ENCODE results near the gene GOLGA2.

GOLGA2 gene

DNA sequence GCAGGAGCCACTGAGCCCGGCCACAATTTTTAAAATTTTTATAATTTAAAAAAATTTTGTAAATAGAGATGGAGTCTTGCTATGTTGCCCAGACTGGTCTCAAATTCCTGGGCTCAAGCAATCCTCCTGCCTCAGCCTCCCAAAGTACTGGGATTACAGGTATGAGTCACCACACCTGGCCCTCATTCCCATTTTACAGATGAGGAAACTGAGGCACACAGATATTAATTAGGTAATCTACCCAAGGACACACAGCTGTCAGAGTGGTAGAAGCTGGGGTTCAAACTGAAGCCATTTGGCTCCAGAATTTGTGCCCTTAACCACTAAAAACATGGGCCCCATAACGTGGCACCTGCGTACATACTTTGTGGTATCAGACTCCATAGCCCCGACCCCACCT, 38.9 kb upstream of the GOLGA2 start:
- H3K4me1 ChIP-seq (ENCODE audit: control insufficient read depth in 2 of 2, insufficient read depth in 2 of 2, low read length in 2 of 2) = no peaks in the 10 kb centered on the region
- H3K9me3 ChIP-seq (ENCODE audit: control insufficient read depth in 2 of 2, low read length in 2 of 2) = no peaks in the 10 kb centered on the region
- no peaks in the 10 kb centered on the region for H3K27me3 ChIP-seq (ENCODE audit: control insufficient read depth in 2 of 2, insufficient read depth in 2 of 2, low read length in 2 of 2)
- no peak overlapping the region for H3K4me3 ChIP-seq (ENCODE audit: low read length in 2 of 2)
- no peak overlapping the region for H3K9ac ChIP-seq (ENCODE audit: low read depth in 1 of 2, low read length in 2 of 2)
- no peak overlapping the region for H3K27ac ChIP-seq (ENCODE audit: low read depth in 2 of 2, low read length in 2 of 2)
- peaks cover 23 to 49% of the 10 kb centered on the region in 2 donors for H3K36me3 ChIP-seq (ENCODE audit: control insufficient read depth in 2 of 2, insufficient read depth in 2 of 2, low read length in 2 of 2)

DNA sequence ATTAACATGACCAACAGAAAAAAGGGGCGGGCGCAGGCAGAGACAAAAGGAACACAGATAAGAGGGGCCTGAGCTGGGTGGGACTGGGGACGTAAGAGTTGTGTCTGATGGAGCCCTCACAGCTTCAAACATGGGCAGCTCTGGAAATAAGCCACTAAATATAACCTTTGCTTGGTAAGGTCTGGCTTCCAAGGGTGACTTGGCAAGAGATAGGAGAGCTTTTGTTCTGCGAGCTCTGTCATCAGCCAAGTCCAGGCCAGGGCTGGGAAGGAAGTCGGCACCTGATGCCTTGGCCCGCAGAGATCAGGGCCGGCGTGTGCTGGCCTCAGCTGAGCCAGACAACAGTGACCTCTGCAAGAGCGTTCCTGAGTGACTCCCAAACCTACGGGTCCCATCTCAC, 34.7 kb upstream of the GOLGA2 start:
- no peak overlapping the region for H3K27ac ChIP-seq (ENCODE audit: low read depth in 2 of 2, low read length in 2 of 2)
- peaks cover 22 to 35% of the 10 kb centered on the region in 2 donors for H3K36me3 ChIP-seq (ENCODE audit: control insufficient read depth in 2 of 2, insufficient read depth in 2 of 2, low read length in 2 of 2)
- H3K9me3 ChIP-seq (ENCODE audit: control insufficient read depth in 2 of 2, low read length in 2 of 2) = no peaks in the 10 kb centered on the region
- H3K4me1 ChIP-seq (ENCODE audit: control insufficient read depth in 2 of 2, insufficient read depth in 2 of 2, low read length in 2 of 2) = no peaks in the 10 kb centered on the region
- no peak overlapping the region for H3K4me3 ChIP-seq (ENCODE audit: low read length in 2 of 2)
- H3K27me3 ChIP-seq (ENCODE audit: control insufficient read depth in 2 of 2, insufficient read depth in 2 of 2, low read length in 2 of 2) = no peaks in the 10 kb centered on the region
- H3K9ac ChIP-seq (ENCODE audit: low read depth in 1 of 2, low read length in 2 of 2) = no peak overlapping the region

- no peaks in the 10 kb centered on the region for H3K9me3 ChIP-seq (ENCODE audit: control insufficient read depth in 2 of 2, low read length in 2 of 2)
- H3K4me1 ChIP-seq (ENCODE audit: control insufficient read depth in 2 of 2, insufficient read depth in 2 of 2, low read length in 2 of 2) = peaks cover 0 to 3% of the 10 kb centered on the region in 2 donors
- H3K4me3 ChIP-seq (ENCODE audit: low read length in 2 of 2) = no peak overlapping the region
- no peak overlapping the region for H3K9ac ChIP-seq (ENCODE audit: low read depth in 1 of 2, low read length in 2 of 2)
- peaks cover 22 to 28% of the 10 kb centered on the region in 2 donors for H3K36me3 ChIP-seq (ENCODE audit: control insufficient read depth in 2 of 2, insufficient read depth in 2 of 2, low read length in 2 of 2)
- no peak overlapping the region for H3K27ac ChIP-seq (ENCODE audit: low read depth in 2 of 2, low read length in 2 of 2)
- no peaks in the 10 kb centered on the region for H3K27me3 ChIP-seq (ENCODE audit: control insufficient read depth in 2 of 2, insufficient read depth in 2 of 2, low read length in 2 of 2)
Observed at GRCh38 chr9:128309551-128309950, 33.7 kb upstream of the GOLGA2 start.

- Histone ChIP-seq H3K9ac (ENCODE audit: low read depth in 1 of 2, low read length in 2 of 2) (no peak overlapping the region), H3K27me3 (ENCODE audit: control insufficient read depth in 2 of 2, insufficient read depth in 2 of 2, low read length in 2 of 2) (no peaks in the 10 kb centered on the region), H3K27ac (ENCODE audit: low read depth in 2 of 2, low read length in 2 of 2) (no peak overlapping the region), H3K9me3 (ENCODE audit: control insufficient read depth in 2 of 2, low read length in 2 of 2) (no peaks in the 10 kb centered on the region), H3K36me3 (ENCODE audit: control insufficient read depth in 2 of 2, insufficient read depth in 2 of 2, low read length in 2 of 2) (peaks cover 9% of the 10 kb centered on the region in 2 donors), H3K4me3 (ENCODE audit: low read length in 2 of 2) (no peak overlapping the region), H3K4me1 (ENCODE audit: control insufficient read depth in 2 of 2, insufficient read depth in 2 of 2, low read length in 2 of 2) (peaks cover 0 to 3% of the 10 kb centered on the region in 2 donors)
Observed at GRCh38 chr9:128304971-128305288, 29.1 kb upstream of the GOLGA2 start.

DNA sequence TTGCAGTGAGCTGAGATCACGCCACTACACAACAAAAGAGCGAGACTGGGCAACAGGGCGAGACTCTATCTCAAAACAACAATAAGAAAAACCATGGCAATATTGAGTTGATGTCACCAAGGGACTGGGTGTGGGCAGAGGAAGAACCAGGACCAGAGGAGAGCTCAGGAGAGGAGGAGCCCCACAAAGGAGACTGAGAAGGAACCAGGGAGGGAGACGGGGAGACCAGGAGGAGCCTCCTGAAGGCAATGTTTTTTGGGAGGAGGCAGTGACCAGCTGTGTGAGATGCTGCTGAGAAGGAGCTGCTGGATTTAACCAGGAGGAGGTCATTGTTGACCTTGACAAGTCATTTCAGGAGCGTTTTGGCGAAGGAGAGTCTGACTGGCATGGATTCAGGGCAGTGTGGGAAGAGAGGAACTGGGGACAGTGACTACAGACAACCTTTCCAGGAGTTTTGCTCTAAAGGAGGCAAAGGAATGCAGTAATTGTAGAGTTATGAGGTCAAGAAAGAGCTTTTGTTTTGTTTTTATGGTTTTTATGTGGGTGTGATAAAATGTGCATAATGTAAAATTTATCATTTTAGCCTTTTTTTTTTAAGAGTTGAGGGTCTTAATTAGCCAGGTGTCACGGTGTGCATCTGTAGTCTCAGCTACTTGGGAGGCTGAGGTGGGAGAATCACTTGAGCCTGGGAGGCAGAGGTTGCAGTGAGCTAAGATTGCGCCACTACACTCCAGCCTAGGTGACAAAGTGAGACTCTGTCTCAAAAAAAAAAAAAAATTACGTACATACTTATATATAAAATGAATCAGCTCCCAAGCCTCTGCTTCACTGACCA, 28.5 kb upstream of the GOLGA2 start:
- Histone ChIP-seq H3K9ac (ENCODE audit: low read depth in 1 of 2, low read length in 2 of 2) (no peak overlapping the region), H3K36me3 (ENCODE audit: control insufficient read depth in 2 of 2, insufficient read depth in 2 of 2, low read length in 2 of 2) (peaks cover 3 to 4% of the 10 kb centered on the region in 2 donors), H3K4me3 (ENCODE audit: low read length in 2 of 2) (no peak overlapping the region), H3K27ac (ENCODE audit: low read depth in 2 of 2, low read length in 2 of 2) (no peak overlapping the region), H3K9me3 (ENCODE audit: control insufficient read depth in 2 of 2, low read length in 2 of 2) (no peaks in the 10 kb centered on the region), H3K27me3 (ENCODE audit: control insufficient read depth in 2 of 2, insufficient read depth in 2 of 2, low read length in 2 of 2) (no peaks in the 10 kb centered on the region), H3K4me1 (ENCODE audit: control insufficient read depth in 2 of 2, insufficient read depth in 2 of 2, low read length in 2 of 2) (peaks cover 0 to 3% of the 10 kb centered on the region in 2 donors)

DNA sequence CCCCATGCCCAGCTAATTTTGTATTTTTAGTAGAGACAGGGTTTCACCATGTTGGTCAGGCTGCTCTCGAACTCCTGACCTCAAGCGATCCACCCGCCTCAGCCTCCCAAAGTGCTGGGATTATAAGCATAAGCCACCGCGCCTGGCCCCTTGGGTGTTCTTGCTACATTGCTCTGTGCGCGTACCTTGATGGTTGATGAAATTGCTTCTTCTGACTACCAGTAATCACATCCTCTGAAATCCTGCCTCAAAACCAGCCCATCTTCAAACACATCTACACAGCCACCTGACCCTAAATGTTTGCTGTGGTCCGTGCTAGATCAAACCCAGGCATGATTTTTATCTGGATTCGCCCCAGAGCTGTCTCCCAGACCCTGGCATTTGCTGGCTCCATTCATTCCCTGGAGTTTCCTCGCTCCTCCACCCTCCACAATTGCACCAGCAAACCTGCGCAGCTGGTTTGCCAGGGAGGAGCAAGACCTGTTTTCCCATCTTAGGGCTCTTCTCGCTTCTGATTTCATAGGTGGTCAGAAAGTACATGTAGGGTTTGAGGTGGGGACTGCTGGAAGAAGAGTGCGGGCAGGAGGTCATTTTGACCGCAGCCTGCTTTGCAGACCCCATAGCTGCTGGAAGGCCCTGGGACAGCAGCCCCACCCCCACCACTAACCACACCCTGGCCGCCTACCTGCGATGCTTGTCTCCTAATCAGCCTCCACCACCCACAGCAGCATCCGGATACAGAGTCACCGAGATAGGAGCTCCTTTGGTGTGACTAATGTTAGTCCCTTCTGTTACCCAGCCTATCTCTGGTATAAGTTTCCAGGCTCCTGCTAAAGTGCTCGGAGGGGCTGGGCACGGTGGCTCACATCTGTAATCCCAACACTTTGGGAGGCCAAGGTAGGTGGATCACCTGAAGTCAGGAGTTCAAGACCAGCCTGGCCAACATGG, 23.0 kb upstream of the GOLGA2 start:
- H3K9me3 ChIP-seq (ENCODE audit: control insufficient read depth in 2 of 2, low read length in 2 of 2) = no peaks in the 10 kb centered on the region
- peaks cover 17 to 26% of the 10 kb centered on the region in 2 donors for H3K4me1 ChIP-seq (ENCODE audit: control insufficient read depth in 2 of 2, insufficient read depth in 2 of 2, low read length in 2 of 2)
- H3K4me3 ChIP-seq (ENCODE audit: low read length in 2 of 2) = peak overlapping the region in 1 of 2 donors; percentile 20
- H3K27me3 ChIP-seq (ENCODE audit: control insufficient read depth in 2 of 2, insufficient read depth in 2 of 2, low read length in 2 of 2) = no peaks in the 10 kb centered on the region
- peak overlapping the region in 1 of 2 donors; percentile 43 for H3K9ac ChIP-seq (ENCODE audit: low read depth in 1 of 2, low read length in 2 of 2)
- H3K36me3 ChIP-seq (ENCODE audit: control insufficient read depth in 2 of 2, insufficient read depth in 2 of 2, low read length in 2 of 2) = no peaks in the 10 kb centered on the region
- peak overlapping the region; percentile 38 to 63 for H3K27ac ChIP-seq (ENCODE audit: low read depth in 2 of 2, low read length in 2 of 2)

DNA sequence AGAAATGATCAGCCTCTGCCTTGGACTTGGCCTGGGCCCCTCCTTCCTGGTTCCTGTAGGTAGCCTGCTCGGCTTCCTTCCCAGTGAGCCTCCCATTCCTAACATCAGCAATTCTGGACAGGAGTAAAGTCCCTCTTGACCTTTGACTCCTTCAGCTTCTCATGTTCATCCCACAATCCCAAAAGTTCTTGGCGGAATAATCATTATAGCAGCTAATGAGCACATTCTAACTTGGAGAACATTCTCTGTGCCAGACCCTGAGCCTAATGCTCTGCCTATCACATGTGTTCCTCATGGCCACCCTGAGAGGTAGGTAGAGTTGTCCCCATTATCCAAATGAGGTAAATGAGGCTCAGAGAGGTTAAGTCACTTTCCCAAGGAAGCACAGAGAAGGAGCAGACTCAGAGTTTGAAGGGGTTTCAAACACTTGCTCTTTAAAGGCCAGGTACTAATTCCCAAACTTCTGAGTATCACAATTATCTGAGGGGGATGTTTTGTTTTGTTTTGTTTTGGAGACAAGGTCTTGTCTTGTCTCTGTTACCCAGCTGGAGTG, 21.5 kb upstream of the GOLGA2 start:
- Histone ChIP-seq H3K4me3 (ENCODE audit: low read length in 2 of 2) (peak overlapping the region in 1 of 2 donors; percentile 33), H3K36me3 (ENCODE audit: control insufficient read depth in 2 of 2, insufficient read depth in 2 of 2, low read length in 2 of 2) (no peaks in the 10 kb centered on the region), H3K27ac (ENCODE audit: low read depth in 2 of 2, low read length in 2 of 2) (peak overlapping the region; percentile 59 to 64), H3K27me3 (ENCODE audit: control insufficient read depth in 2 of 2, insufficient read depth in 2 of 2, low read length in 2 of 2) (no peaks in the 10 kb centered on the region), H3K9ac (ENCODE audit: low read depth in 1 of 2, low read length in 2 of 2) (no peak overlapping the region), H3K4me1 (ENCODE audit: control insufficient read depth in 2 of 2, insufficient read depth in 2 of 2, low read length in 2 of 2) (peaks cover 17 to 26% of the 10 kb centered on the region in 2 donors), H3K9me3 (ENCODE audit: control insufficient read depth in 2 of 2, low read length in 2 of 2) (no peaks in the 10 kb centered on the region)

GRCh38 chr9:128296340-128297220, 20.8 kb upstream of the GOLGA2 start:
- H3K36me3 ChIP-seq (ENCODE audit: control insufficient read depth in 2 of 2, insufficient read depth in 2 of 2, low read length in 2 of 2) = no peaks in the 10 kb centered on the region

GRCh38 chr9:128294142-128294541, 18.3 kb upstream of the GOLGA2 start:
- Histone ChIP-seq H3K9ac (ENCODE audit: low read depth in 1 of 2, low read length in 2 of 2) (no peak overlapping the region), H3K4me1 (ENCODE audit: control insufficient read depth in 2 of 2, insufficient read depth in 2 of 2, low read length in 2 of 2) (peaks cover 17 to 25% of the 10 kb centered on the region in 2 donors), H3K27ac (ENCODE audit: low read depth in 2 of 2, low read length in 2 of 2) (no peak overlapping the region), H3K4me3 (ENCODE audit: low read length in 2 of 2) (no peak overlapping the region), H3K9me3 (ENCODE audit: control insufficient read depth in 2 of 2, low read length in 2 of 2) (no peaks in the 10 kb centered on the region), H3K36me3 (ENCODE audit: control insufficient read depth in 2 of 2, insufficient read depth in 2 of 2, low read length in 2 of 2) (no peaks in the 10 kb centered on the region), H3K27me3 (ENCODE audit: control insufficient read depth in 2 of 2, insufficient read depth in 2 of 2, low read length in 2 of 2) (no peaks in the 10 kb centered on the region)

More at GRCh38 chr9:128296340-128297220, 20.8 kb upstream of the GOLGA2 start:
- peak overlapping the region in 1 of 2 donors; percentile 33 for H3K4me3 ChIP-seq (ENCODE audit: low read length in 2 of 2)
- no peaks in the 10 kb centered on the region for H3K9me3 ChIP-seq (ENCODE audit: control insufficient read depth in 2 of 2, low read length in 2 of 2)
- H3K9ac ChIP-seq (ENCODE audit: low read depth in 1 of 2, low read length in 2 of 2) = peak overlapping the region; percentile 3 to 11
- no peaks in the 10 kb centered on the region for H3K27me3 ChIP-seq (ENCODE audit: control insufficient read depth in 2 of 2, insufficient read depth in 2 of 2, low read length in 2 of 2)
- H3K4me1 ChIP-seq (ENCODE audit: control insufficient read depth in 2 of 2, insufficient read depth in 2 of 2, low read length in 2 of 2) = peaks cover 17 to 26% of the 10 kb centered on the region in 2 donors
- H3K27ac ChIP-seq (ENCODE audit: low read depth in 2 of 2, low read length in 2 of 2) = peak overlapping the region; percentile 59 to 64

Measured in mucosa of rectum (tissue), 2 donors.